SK-N-MC (cell line): ENCODE measurements around the gene RPL35A.

Experiments used
- DNase-seq: peaks from one replicate; pipeline ENCODE4 v3.0.0-alpha.2; 2011; ENCODE audit warnings: low read depth, low spot score
- H3K27ac ChIP-seq: fragments of 200-600 bp; sonication (generic); 2 replicates; pipeline ENCODE4 v1.5.1; 2016; ENCODE audit warnings: mixed run types
- H3K36me3 ChIP-seq: fragments of 200-600 bp; sonication (generic); 2 replicates; pipeline ENCODE4 v1.6.1; 2017; ENCODE audit warnings: antibody characterized with exemption, low read length, mixed read lengths; ENCODE audit not compliant: insufficient read depth
- H3K4me3 ChIP-seq: fragments of 200-600 bp; sonication (generic); 2 replicates; pipeline ENCODE4 v1.5.1; 2016
- H3K9ac ChIP-seq: fragments of 200-600 bp; sonication (generic); 2 replicates; pipeline ENCODE4 v1.8.0; 2017; ENCODE audit warnings: mixed run types, mixed read lengths; ENCODE audit not compliant: insufficient read length
- H3K9me3 ChIP-seq: fragments of 200-600 bp; sonication (generic); 2 replicates; pipeline ENCODE4 v1.6.1; 2017; ENCODE audit warnings: low read depth, mild to moderate bottlenecking, antibody characterized with exemption, low read length, moderate library complexity, mixed read lengths
- EZH2 ChIP-seq: fragments of 200-600 bp; sonication (generic); IDR thresholded peaks from one replicate; pipeline ENCODE4 v1.6.1; 2017; ENCODE audit warnings: antibody characterized with exemption
- FOXP2 ChIP-seq: optimal IDR thresholded peaks from 2 replicates; pipeline ENCODE3; 2011; ENCODE audit warnings: mild to moderate bottlenecking, moderate library complexity; ENCODE audit not compliant: insufficient read depth; ENCODE audit errors: extremely low read length, control extremely low read depth
- POLR2AphosphoS5 ChIP-seq: IDR thresholded peaks from 2 replicates; pipeline ENCODE4 v1.6.1; 2012; ENCODE audit warnings: mild to moderate bottlenecking, low read depth, low read length, borderline replicate concordance

Gene RPL35A

GRCh38 chr3:197942956-197943556 lies 6.9 kb upstream of the RPL35A start:
- Histone ChIP-seq H3K36me3 (no peaks in the 10 kb centered on the region), H3K9me3 (no peaks in the 10 kb centered on the region), H3K9ac (no peak overlapping the region), H3K4me3 (no peak overlapping the region), H3K27ac (no peak overlapping the region)
- DNase-seq, result no peak
- no peak for TF ChIP-seq EZH2

- DNase-seq, result no peak
- TF ChIP-seq POLR2AphosphoS5 (no peak), FOXP2 (no peak), EZH2 (no peak)
- H3K36me3 ChIP-seq, result peaks cover 40% of the 10 kb centered on the region
- H3K9ac ChIP-seq, result peak overlapping the region; percentile 100
- peak overlapping the region; percentile 93 for H3K4me3 ChIP-seq
- H3K27ac ChIP-seq, result peak overlapping the region; percentile 98
- no peaks in the 10 kb centered on the region for H3K9me3 ChIP-seq
These were observed 706 bp upstream of the RPL35A start for GRCh38 chr3:197949191-197949777.

GRCh38 chr3:197950677-197951061 lies 679 bp downstream of the RPL35A start:
- H3K4me3 ChIP-seq, result peak overlapping the region; percentile 93
- no peak for DNase-seq
- TF ChIP-seq POLR2AphosphoS5, result no peak
- no peak for TF ChIP-seq EZH2
- TF ChIP-seq FOXP2, result no peak
- H3K9me3 ChIP-seq, result no peaks in the 10 kb centered on the region
- peaks cover 54% of the 10 kb centered on the region for H3K36me3 ChIP-seq
- H3K27ac ChIP-seq, result peak overlapping the region; percentile 98
- peak overlapping the region; percentile 100 for H3K9ac ChIP-seq

DNA sequence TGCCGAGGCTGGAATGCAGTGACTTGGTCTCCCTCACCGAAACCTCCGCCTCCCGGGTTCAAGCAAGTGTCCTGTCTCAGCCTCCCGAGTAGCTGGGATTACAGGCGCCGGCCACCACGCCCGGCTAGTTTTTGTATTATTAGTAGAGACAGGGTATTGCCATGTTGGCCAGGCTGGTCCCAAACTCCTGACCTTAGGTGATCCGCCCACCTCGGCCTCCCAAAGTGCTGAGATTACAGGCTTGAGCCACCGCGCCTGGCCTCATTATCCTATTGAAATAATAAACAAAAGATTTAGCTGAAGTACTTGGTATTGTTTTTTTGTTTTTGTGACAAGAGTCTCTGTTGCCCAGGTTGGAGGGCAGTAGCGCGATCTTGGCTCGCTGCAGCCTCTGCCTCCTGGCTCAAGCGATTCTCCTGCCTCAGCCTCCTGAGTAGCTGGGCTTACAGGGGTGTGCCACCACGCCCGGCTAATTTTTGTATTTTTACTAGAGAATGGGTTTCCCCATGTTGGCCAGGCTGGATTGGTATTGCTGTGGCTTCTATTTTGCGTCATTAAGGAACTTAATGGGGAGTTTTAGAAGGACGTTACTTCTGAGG lies 1.5 kb downstream of the RPL35A start:
- no peak for DNase-seq
- H3K9me3 ChIP-seq, result no peaks in the 10 kb centered on the region
- H3K9ac ChIP-seq, result peak overlapping the region; percentile 100
- peak overlapping the region; percentile 93 for H3K4me3 ChIP-seq
- H3K36me3 ChIP-seq, result peaks cover 62% of the 10 kb centered on the region
- TF ChIP-seq FOXP2 (no peak), POLR2AphosphoS5 (0 out of 2 replicates have a peak, but pooled peaks have one; percentile 22), EZH2 (no peak)
- H3K27ac ChIP-seq, result peak overlapping the region; percentile 93

DNA sequence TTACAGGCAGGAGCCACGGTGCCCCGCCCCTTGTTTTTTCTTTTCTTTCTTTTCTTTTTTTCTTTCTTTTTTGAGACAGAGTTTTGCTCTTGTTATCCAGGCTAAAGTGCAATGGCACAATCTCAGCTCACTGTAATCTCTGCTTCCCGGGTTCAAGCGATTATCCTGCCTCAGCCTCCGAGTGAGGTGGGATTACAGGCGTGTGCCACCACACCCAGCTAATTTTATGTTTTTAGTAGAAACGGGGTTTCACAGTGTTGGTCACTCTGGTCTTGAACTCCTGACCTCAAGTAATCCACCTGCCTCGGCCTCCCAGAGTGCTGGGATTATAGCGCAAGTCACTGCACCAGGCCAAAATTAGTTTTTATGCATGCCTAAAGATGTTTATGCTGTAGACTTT lies 2.5 kb downstream of the RPL35A start:
- Histone ChIP-seq H3K9ac (peak overlapping the region; percentile 100), H3K4me3 (peak overlapping the region; percentile 93), H3K27ac (peak overlapping the region; percentile 93), H3K36me3 (peaks cover 68% of the 10 kb centered on the region), H3K9me3 (no peaks in the 10 kb centered on the region)
- no peak for TF ChIP-seq POLR2AphosphoS5
- TF ChIP-seq EZH2, result no peak
- no peak for TF ChIP-seq FOXP2
- DNase-seq, result no peak

- Histone ChIP-seq H3K27ac (peak overlapping the region; percentile 93), H3K4me3 (peak overlapping the region; percentile 93), H3K9ac (peak overlapping the region; percentile 34), H3K36me3 (peaks cover 69% of the 10 kb centered on the region), H3K9me3 (no peaks in the 10 kb centered on the region)
- DNase-seq, result no peak
- no peak for TF ChIP-seq POLR2AphosphoS5
- no peak for TF ChIP-seq FOXP2
- no peak for TF ChIP-seq EZH2
These were observed 3.3 kb downstream of the RPL35A start for GRCh38 chr3:197953325-197953724.

DNA sequence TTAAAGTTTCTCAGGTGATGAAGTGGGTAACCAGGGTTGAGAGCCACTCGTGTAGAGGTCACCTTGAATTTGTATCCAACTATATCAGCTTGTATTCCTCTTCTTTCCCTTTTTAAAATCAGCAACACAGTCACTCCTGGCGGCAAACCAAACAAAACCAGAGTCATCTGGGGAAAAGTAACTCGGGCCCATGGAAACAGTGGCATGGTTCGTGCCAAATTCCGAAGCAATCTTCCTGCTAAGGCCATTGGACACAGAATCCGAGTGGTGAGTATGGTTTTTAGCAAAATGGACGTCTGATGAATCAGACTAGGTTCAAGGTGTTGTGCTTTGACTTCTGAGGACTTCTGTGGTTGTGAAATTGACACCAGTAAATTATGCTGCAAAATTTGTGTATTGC lies 3.9 kb downstream of the RPL35A start:
- DNase-seq, result no peak
- H3K36me3 ChIP-seq, result peaks cover 72% of the 10 kb centered on the region
- H3K4me3 ChIP-seq, result peak overlapping the region; percentile 93
- no peaks in the 10 kb centered on the region for H3K9me3 ChIP-seq
- H3K27ac ChIP-seq, result peak overlapping the region; percentile 93
- H3K9ac ChIP-seq, result peak overlapping the region; percentile 34
- no peak for TF ChIP-seq FOXP2
- TF ChIP-seq POLR2AphosphoS5, result 0 out of 2 replicates have a peak, but pooled peaks have one; percentile 4

GRCh38 chr3:197955892-197956477 lies 6.0 kb downstream of the RPL35A start:
- Histone ChIP-seq H3K4me3 (no peak overlapping the region), H3K27ac (peak overlapping the region; percentile 93), H3K9ac (no peak overlapping the region), H3K36me3 (peaks cover 65% of the 10 kb centered on the region), H3K9me3 (no peaks in the 10 kb centered on the region)
- no peak for DNase-seq
- TF ChIP-seq EZH2 (no peak), POLR2AphosphoS5 (no peak), FOXP2 (no peak)

- peaks cover 59% of the 10 kb centered on the region for H3K36me3 ChIP-seq
- no peaks in the 10 kb centered on the region for H3K9me3 ChIP-seq
- H3K4me3 ChIP-seq, result peak overlapping the region; percentile 54
- peak overlapping the region; percentile 93 for H3K27ac ChIP-seq
- TF ChIP-seq EZH2 (no peak), POLR2AphosphoS5 (no peak), FOXP2 (no peak)
- no peak overlapping the region for H3K9ac ChIP-seq
- DNase-seq, result no peak
These were observed 6.6 kb downstream of the RPL35A start for GRCh38 chr3:197956626-197956988.
